Measurements from ENCODE around the gene TGFB3. TPM values are rescaled to one million over a fixed set of nuclear protein-coding genes. Genes with fewer than 3 reads are reported as not detected.

The TGFB3 gene
- total RNA-seq, 2 donors from 2014 or later = 6.1 to 6.8 TPM

DNA sequence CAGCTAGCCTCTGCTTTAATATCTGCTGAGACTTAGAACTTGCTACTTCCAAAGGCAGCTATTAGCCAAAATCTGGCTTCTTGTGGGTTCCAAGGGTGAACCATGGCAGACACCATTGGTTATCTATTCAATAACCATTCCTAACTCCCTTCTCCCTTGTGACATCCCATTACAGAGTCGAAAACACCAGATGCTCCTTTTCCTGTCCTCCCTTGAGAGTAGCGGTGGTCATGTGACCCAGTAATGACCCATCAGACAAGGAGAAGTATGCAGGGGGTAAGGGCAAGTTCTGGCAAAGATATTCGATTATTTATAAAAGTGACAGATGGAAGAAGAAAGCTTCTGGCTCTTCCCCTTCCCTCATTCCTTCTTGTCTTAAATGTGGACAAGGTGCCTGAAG, 20.1 kb downstream of the TGFB3 start:
- Histone ChIP-seq H3K9me3 (ENCODE audit: control insufficient read depth, low read length) (no peaks in the 10 kb centered on the region), H3K9ac (ENCODE audit: extremely low read depth, low read length, poor library complexity, severe bottlenecking) (no peak overlapping the region), H3K36me3 (ENCODE audit: control insufficient read depth, insufficient read depth, low read length) (no peaks in the 10 kb centered on the region), H3K27ac (ENCODE audit: low read depth, low read length) (no peak overlapping the region), H3K4me3 (ENCODE audit: low read length) (no peak overlapping the region), H3K4me1 (ENCODE audit: control insufficient read depth, insufficient read depth, low read length) (no peaks in the 10 kb centered on the region), H3K27me3 (ENCODE audit: control insufficient read depth, insufficient read depth, low read length, poor library complexity, severe bottlenecking) (peaks cover 11% of the 10 kb centered on the region)
- no peaks in the 10 kb centered on the region for H3K4me1 Mint-ChIP-seq
- H3K36me3 Mint-ChIP-seq (ENCODE audit: low read depth) = peaks cover 9% of the 10 kb centered on the region
- peak; percentile 22 for DNase-seq
- 86 to 100% methylated on average over 1 to 3 of the region's 3 CpGs for WGBS, 2 experiments (ENCODE audit: insufficient coverage in 1 of 2, insufficient read length in 1 of 2)
- no peaks in the 10 kb centered on the region for H3K9me3 Mint-ChIP-seq
- H3K27me3 Mint-ChIP-seq (ENCODE audit: insufficient read depth) = peaks cover 2% of the 10 kb centered on the region
- no peak overlapping the region for H3K27ac Mint-ChIP-seq
- H3K4me3 Mint-ChIP-seq = no peak overlapping the region
- TF ChIP-seq, protein P1, sequence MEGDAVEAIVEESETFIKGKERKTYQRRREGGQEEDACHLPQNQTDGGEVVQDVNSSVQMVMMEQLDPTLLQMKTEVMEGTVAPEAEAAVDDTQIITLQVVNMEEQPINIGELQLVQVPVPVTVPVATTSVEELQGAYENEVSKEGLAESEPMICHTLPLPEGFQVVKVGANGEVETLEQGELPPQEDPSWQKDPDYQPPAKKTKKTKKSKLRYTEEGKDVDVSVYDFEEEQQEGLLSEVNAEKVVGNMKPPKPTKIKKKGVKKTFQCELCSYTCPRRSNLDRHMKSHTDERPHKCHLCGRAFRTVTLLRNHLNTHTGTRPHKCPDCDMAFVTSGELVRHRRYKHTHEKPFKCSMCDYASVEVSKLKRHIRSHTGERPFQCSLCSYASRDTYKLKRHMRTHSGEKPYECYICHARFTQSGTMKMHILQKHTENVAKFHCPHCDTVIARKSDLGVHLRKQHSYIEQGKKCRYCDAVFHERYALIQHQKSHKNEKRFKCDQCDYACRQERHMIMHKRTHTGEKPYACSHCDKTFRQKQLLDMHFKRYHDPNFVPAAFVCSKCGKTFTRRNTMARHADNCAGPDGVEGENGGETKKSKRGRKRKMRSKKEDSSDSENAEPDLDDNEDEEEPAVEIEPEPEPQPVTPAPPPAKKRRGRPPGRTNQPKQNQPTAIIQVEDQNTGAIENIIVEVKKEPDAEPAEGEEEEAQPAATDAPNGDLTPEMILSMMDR (conservative IDR thresholded peaks at IDR 0.05) = no peak

DNA sequence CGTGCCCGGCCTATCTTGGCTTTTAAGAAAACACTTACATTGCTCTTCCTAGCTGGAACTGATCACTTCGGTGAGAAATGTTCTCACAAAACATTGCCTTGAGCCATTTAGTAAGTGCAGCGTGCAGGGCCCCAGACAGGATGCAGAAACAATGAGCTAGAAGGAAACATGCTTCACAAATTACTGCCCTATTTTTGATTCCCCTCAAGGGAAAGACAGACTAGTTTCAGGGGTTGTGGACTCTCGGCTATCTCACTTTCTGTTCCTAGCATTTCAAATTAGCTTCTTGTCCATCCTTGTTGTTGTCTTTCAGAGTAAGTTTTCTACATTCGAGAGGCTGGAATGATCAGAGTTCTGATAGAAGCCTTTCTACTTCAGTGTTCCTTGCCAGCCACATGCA, 21.6 kb downstream of the TGFB3 start:
- Histone ChIP-seq H3K27me3 (ENCODE audit: control insufficient read depth, insufficient read depth, low read length, poor library complexity, severe bottlenecking) (no peaks in the 10 kb centered on the region), H3K36me3 (ENCODE audit: control insufficient read depth, insufficient read depth, low read length) (peaks cover 2% of the 10 kb centered on the region), H3K27ac (ENCODE audit: low read depth, low read length) (no peak overlapping the region), H3K9me3 (ENCODE audit: control insufficient read depth, low read length) (no peaks in the 10 kb centered on the region), H3K4me1 (ENCODE audit: control insufficient read depth, insufficient read depth, low read length) (no peaks in the 10 kb centered on the region), H3K4me3 (ENCODE audit: low read length) (no peak overlapping the region), H3K9ac (ENCODE audit: extremely low read depth, low read length, poor library complexity, severe bottlenecking) (no peak overlapping the region)
- Mint-ChIP-seq H3K9me3 (no peaks in the 10 kb centered on the region), H3K36me3 (ENCODE audit: low read depth) (peaks cover 3% of the 10 kb centered on the region), H3K4me1 (no peaks in the 10 kb centered on the region), H3K27ac (no peak overlapping the region), H3K27me3 (ENCODE audit: insufficient read depth) (no peaks in the 10 kb centered on the region), H3K4me3 (no peak overlapping the region)
- TF ChIP-seq, protein P1 (conservative IDR thresholded peaks at IDR 0.05) = no peak
- DNase-seq = no peak
- 92 to 93% methylated on average over 6 of the region's 6 CpGs for WGBS, 2 experiments (ENCODE audit: insufficient coverage in 1 of 2, insufficient read length in 1 of 2)

DNA sequence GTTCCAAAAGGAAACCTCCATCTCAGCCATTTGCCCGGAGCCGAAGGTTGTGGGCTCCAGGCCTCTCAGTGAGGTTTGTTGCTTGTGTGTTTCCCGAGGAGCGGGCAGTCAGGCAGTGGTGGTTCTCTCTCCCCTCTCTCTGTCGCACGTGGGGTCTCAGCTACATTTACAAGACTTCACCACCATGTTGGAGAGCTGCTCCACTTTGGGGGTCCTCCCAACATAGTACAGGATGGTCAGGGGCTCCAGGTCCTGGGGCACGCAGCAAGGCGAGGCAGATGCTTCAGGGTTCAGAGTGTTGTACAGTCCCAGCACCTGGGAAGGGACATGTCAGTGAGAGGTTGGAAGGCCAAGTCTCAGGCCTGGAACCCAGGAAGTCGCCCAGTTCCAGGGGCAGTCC, 22.8 kb downstream of the TGFB3 start:
- no peak overlapping the region for H3K4me3 ChIP-seq (ENCODE audit: low read length)
- Mint-ChIP-seq H3K4me1 (no peaks in the 10 kb centered on the region), H3K9me3 (no peaks in the 10 kb centered on the region), H3K27me3 (ENCODE audit: insufficient read depth) (no peaks in the 10 kb centered on the region), H3K36me3 (ENCODE audit: low read depth) (peaks cover 10% of the 10 kb centered on the region), H3K4me3 (no peak overlapping the region), H3K27ac (no peak overlapping the region)
- peaks cover 6% of the 10 kb centered on the region for H3K36me3 ChIP-seq (ENCODE audit: control insufficient read depth, insufficient read depth, low read length)
- no peak for DNase-seq
- H3K27ac ChIP-seq (ENCODE audit: low read depth, low read length) = no peak overlapping the region
- TF ChIP-seq, protein P1 (conservative IDR thresholded peaks at IDR 0.05) = no peak
- no peaks in the 10 kb centered on the region for H3K9me3 ChIP-seq (ENCODE audit: control insufficient read depth, low read length)
- WGBS, 2 experiments (ENCODE audit: insufficient coverage in 1 of 2, insufficient read length in 1 of 2) = 94 to 97% methylated on average over 4 to 9 of the region's 9 CpGs
- no peak overlapping the region for H3K9ac ChIP-seq (ENCODE audit: extremely low read depth, low read length, poor library complexity, severe bottlenecking)
- H3K4me1 ChIP-seq (ENCODE audit: control insufficient read depth, insufficient read depth, low read length) = no peaks in the 10 kb centered on the region
- H3K27me3 ChIP-seq (ENCODE audit: control insufficient read depth, insufficient read depth, low read length, poor library complexity, severe bottlenecking) = no peaks in the 10 kb centered on the region

Data from endodermal cell (in vitro differentiated cells).